HG02610 (cell line): ENCODE measurements around the gene PAK6.

Source experiments
- ATAC-seq: cut with Tn5 transposase; IDR thresholded peaks from one replicate; pipeline ENCODE4 v1.9.1; 2021; ENCODE audit warnings: mild to moderate bottlenecking, moderate library complexity; ENCODE audit not compliant: unreplicated experiment

Gene PAK6

GRCh38 chr15:40307421-40308211 is 68.8 kb downstream of the PAK6 start, which contains the start of gene PLCB2:
Gene PLCB2 (minus strand): TSS chr15:40307935. CDS start chr15:40307672, 263 bp downstream.
- ATAC-seq, result peak; percentile 55

GRCh38 chr15:40309344-40309862 is 70.5 kb downstream of the PAK6 start:
- ATAC-seq, result no peak

GRCh38 chr15:40310001-40310959 is 71.4 kb downstream of the PAK6 start:
- no peak for ATAC-seq

GRCh38 chr15:40310993-40311392 is 72.1 kb downstream of the PAK6 start:
- ATAC-seq, result no peak

- ATAC-seq, result no peak
These were observed 73.7 kb downstream of the PAK6 start for GRCh38 chr15:40312370-40313158.

GRCh38 chr15:40313531-40314398 is 74.9 kb downstream of the PAK6 start:
- ATAC-seq, result no peak

GRCh38 chr15:40314723-40315276 is 75.9 kb downstream of the PAK6 start:
- ATAC-seq, result no peak

- no peak for ATAC-seq
These were observed 78.1 kb downstream of the PAK6 start for GRCh38 chr15:40316931-40317330.

- ATAC-seq, result no peak
These were observed 78.7 kb downstream of the PAK6 start for GRCh38 chr15:40317580-40317979.

- ATAC-seq, result no peak
These were observed 81.5 kb downstream of the PAK6 start for GRCh38 chr15:40320409-40320808.

GRCh38 chr15:40320931-40321371 is 82.1 kb downstream of the PAK6 start:
- no peak for ATAC-seq

- no peak for ATAC-seq
These were observed 83.8 kb downstream of the PAK6 start for GRCh38 chr15:40322531-40323238.

GRCh38 chr15:40323239-40323952 is 84.5 kb downstream of the PAK6 start, which contains the start of gene INAFM2:
Gene INAFM2 (plus strand): TSS chr15:40323692. CDS start chr15:40324056, 364 bp downstream.
- peak; percentile 87 for ATAC-seq

GRCh38 chr15:40323953-40324937 is 85.4 kb downstream of the PAK6 start:
- peak; percentile 6 for ATAC-seq

- ATAC-seq, result no peak
These were observed 86.3 kb downstream of the PAK6 start for GRCh38 chr15:40325188-40325587.

GRCh38 chr15:40325700-40326099 is 86.8 kb downstream of the PAK6 start:
- ATAC-seq, result no peak
